PC-3 (cell line): ENCODE data around the gene PRICKLE1. TPM values are rescaled to one million over a fixed set of nuclear protein-coding genes. Genes with fewer than 3 reads are reported as not detected.

Source experiments
- ATAC-seq: fragments of 200-7000 bp; cut with Tn5 transposase; 2 replicates; pipeline ENCODE4 v1.9.1; 2020; ENCODE audit warnings: mild to moderate bottlenecking, moderate library complexity
- BruUV-seq: library from RNA; stranded (reverse); fragments of 400-500 nt; replicated peaks from 2 replicates; lab custom pipeline; 2021; lab: Mats Ljungman, UMichigan
- CTCF ChIA-PET: fragments of 300-600 bp; sonication (Branson Sonifier 250); formaldehyde crosslinking; loops from one replicate; lab custom pipeline; 2022; ENCODE audit warnings: antibody characterized with exemption; lab: Charles Lee
- POLR2A ChIA-PET: fragments of 300-600 bp; sonication (Branson Sonifier 250); formaldehyde crosslinking; loops from one replicate; lab custom pipeline; 2022; ENCODE audit warnings: antibody characterized with exemption; ENCODE audit not compliant: unreplicated experiment; lab: Charles Lee
- DNase-seq: peaks from one replicate; pipeline ENCODE4 v3.0.0-alpha.2; 2015
- H2AFZ ChIP-seq: fragments of 300-600 bp; sonication (generic); 2 replicates; pipeline ENCODE4 v1.6.0; 2016; ENCODE audit warnings: antibody characterized with exemption, low read length
- H3F3A ChIP-seq: fragments of 300-600 bp; sonication (generic); one replicate; pipeline ENCODE4 v1.6.0; 2017; ENCODE audit warnings: antibody characterized with exemption, low read length, control low read depth, mild to moderate bottlenecking; ENCODE audit not compliant: unreplicated experiment
- H3K27ac ChIP-seq: fragments of 300-600 bp; sonication (generic); 2 replicates; pipeline ENCODE4 v1.5.1; 2016; ENCODE audit warnings: mild to moderate bottlenecking, low read length
- H3K27me3 ChIP-seq: fragments of 300-600 bp; sonication (generic); 2 replicates; pipeline ENCODE4 v1.6.1; 2016; ENCODE audit warnings: low read length, mixed read lengths
- H3K36me3 ChIP-seq: fragments of 300-600 bp; sonication (generic); 2 replicates; pipeline ENCODE4 v1.6.1; 2016; ENCODE audit warnings: low read depth, mixed run types, low read length, mixed read lengths
- H3K4me1 ChIP-seq: fragments of 300-600 bp; sonication (generic); 2 replicates; pipeline ENCODE4 v1.5.1; 2016; ENCODE audit warnings: low read length; ENCODE audit not compliant: insufficient read depth
- H3K4me2 ChIP-seq: fragments of 300-600 bp; sonication (generic); 2 replicates; pipeline ENCODE4 v1.6.0; 2016; ENCODE audit warnings: low read length
- H3K4me3 ChIP-seq: fragments of 300-600 bp; sonication (generic); 2 replicates; pipeline ENCODE4 v1.5.1; 2016; ENCODE audit warnings: mild to moderate bottlenecking, low read length, mixed read lengths
- H3K79me2 ChIP-seq: fragments of 300-600 bp; sonication (generic); 2 replicates; pipeline ENCODE4 v1.6.1; 2017; ENCODE audit warnings: low read length, mixed read lengths
- H3K9ac ChIP-seq: fragments of 300-600 bp; sonication (generic); 2 replicates; pipeline ENCODE4 v1.6.0; 2016; ENCODE audit warnings: mild to moderate bottlenecking, low read length
- H3K9me2 ChIP-seq: fragments of 300-600 bp; sonication (generic); replicated peaks from 2 replicates; pipeline ENCODE4 v1.6.1; 2016; ENCODE audit warnings: mixed run types, low read length, mixed read lengths
- H3K9me3 ChIP-seq: fragments of 300-600 bp; sonication (generic); 2 replicates; pipeline ENCODE4 v1.6.1; 2016; ENCODE audit warnings: low read length, mixed read lengths
- H4K20me1 ChIP-seq: fragments of 300-600 bp; sonication (generic); 2 replicates; pipeline ENCODE4 v1.6.1; 2016; ENCODE audit warnings: low read length, mixed read lengths
- CTCF ChIP-seq: fragments of 300-600 bp; sonication (generic); conservative IDR thresholded peaks from 2 replicates; pipeline ENCODE4 v1.5.1; 2017; ENCODE audit warnings: antibody characterized with exemption, low read depth, mild to moderate bottlenecking, low read length
- EZH2 ChIP-seq: fragments of 300-600 bp; sonication (generic); IDR thresholded peaks from one replicate; pipeline ENCODE4 v1.6.1; 2017; ENCODE audit warnings: antibody characterized with exemption, mild to moderate bottlenecking, low read length; ENCODE audit not compliant: unreplicated experiment
- EZH2phosphoT487 ChIP-seq: fragments of 300-600 bp; sonication (generic); IDR thresholded peaks from 2 replicates; pipeline ENCODE4 v1.6.1; 2018; ENCODE audit warnings: mild to moderate bottlenecking, antibody characterized with exemption, low read length, borderline replicate concordance
- intact Hi-C: fragments of 100-400 bp; cut with micrococcal nuclease; formaldehyde crosslinking; loops from 2 replicates; pipeline ENCODE4 v1.9.0; 2023
- total RNA-seq: library from RNA; depleted of rRNA; stranded (reverse); fragments of >200 nt; gene quantifications from 2 replicates; pipeline ENCODE4 v1.2.3, GENCODE V29; 2014

PRICKLE1 gene
- total RNA-seq, 1 experiment from 2014 or later, result 17.2 TPM

- Histone ChIP-seq H4K20me1 (no peaks in the 10 kb centered on the region), H3K9ac (no peak overlapping the region), H3K27me3 (no peaks in the 10 kb centered on the region), H3K4me2 (no peak overlapping the region), H3K9me2 (no peaks in the 10 kb centered on the region), H3K4me1 (no peaks in the 10 kb centered on the region), H2AFZ (no peak overlapping the region), H3K36me3 (no peaks in the 10 kb centered on the region), H3K4me3 (no peak overlapping the region), H3K9me3 (no peaks in the 10 kb centered on the region), H3F3A (no peaks in the 10 kb centered on the region), H3K27ac (no peak overlapping the region), H3K79me2 (no peaks in the 10 kb centered on the region)
- TF ChIP-seq EZH2 (no peak), CTCF (no peak), EZH2phosphoT487 (no peak)
- no peak for ATAC-seq
- DNase-seq, result no peak
- ChIA-PET CTCF (no interaction called here), POLR2A (no interaction called here)
- intact Hi-C loops, result no loop called here
- no TSS peak for BruUV-seq
Observed at GRCh38 chr12:42516573-42516972, 73.0 kb downstream of the PRICKLE1 start.

- ChIA-PET CTCF (no interaction called here), POLR2A (no interaction called here)
- BruUV-seq, result no TSS peak
- no peaks in the 10 kb centered on the region for H3F3A ChIP-seq
- H3K36me3 ChIP-seq, result no peaks in the 10 kb centered on the region
- H3K27ac ChIP-seq, result no peak overlapping the region
- no peak overlapping the region for H3K9ac ChIP-seq
- no peaks in the 10 kb centered on the region for H3K9me3 ChIP-seq
- H3K79me2 ChIP-seq, result no peaks in the 10 kb centered on the region
- intact Hi-C loops, result no loop called here
- H3K4me3 ChIP-seq, result no peak overlapping the region
- H4K20me1 ChIP-seq, result no peaks in the 10 kb centered on the region
- no peaks in the 10 kb centered on the region for H3K9me2 ChIP-seq
- no peaks in the 10 kb centered on the region for H3K27me3 ChIP-seq
- DNase-seq (no peak), ATAC-seq (no peak)
- TF ChIP-seq EZH2, result no peak
- TF ChIP-seq EZH2phosphoT487, result no peak
- no peak for TF ChIP-seq CTCF
- no peak overlapping the region for H3K4me2 ChIP-seq
- H2AFZ ChIP-seq, result no peak overlapping the region
- H3K4me1 ChIP-seq, result no peaks in the 10 kb centered on the region
Observed at GRCh38 chr12:42511656-42512055, 77.9 kb downstream of the PRICKLE1 start.

GRCh38 chr12:42510823-42511222, 78.7 kb downstream of the PRICKLE1 start:
- no peak for ATAC-seq
- no peak overlapping the region for H3K27ac ChIP-seq
- DNase-seq, result no peak
- no peaks in the 10 kb centered on the region for H4K20me1 ChIP-seq
- TF ChIP-seq CTCF, result no peak
- TF ChIP-seq EZH2, result no peak
- TF ChIP-seq EZH2phosphoT487, result no peak
- H3K9me2 ChIP-seq, result no peaks in the 10 kb centered on the region
- H3K9ac ChIP-seq, result no peak overlapping the region
- H3K9me3 ChIP-seq, result no peaks in the 10 kb centered on the region
- POLR2A ChIA-PET, result no interaction called here
- H3F3A ChIP-seq, result no peaks in the 10 kb centered on the region
- H3K4me2 ChIP-seq, result no peak overlapping the region
- no peaks in the 10 kb centered on the region for H3K27me3 ChIP-seq
- CTCF ChIA-PET, result no interaction called here
- H3K4me1 ChIP-seq, result no peaks in the 10 kb centered on the region
- H3K4me3 ChIP-seq, result no peak overlapping the region
- BruUV-seq, result no TSS peak
- H3K79me2 ChIP-seq, result no peaks in the 10 kb centered on the region
- intact Hi-C loops, result no loop called here
- H2AFZ ChIP-seq, result no peak overlapping the region
- no peaks in the 10 kb centered on the region for H3K36me3 ChIP-seq
